Activated CD8-positive, alpha-beta memory T cell treated with anti-CD3 and anti-CD28 coated beads for 24 hours (primary cell): ENCODE data around the gene CTAGE8.
"Not testable (repeated sequence)": the region's sequence is repeated elsewhere in the genome, so short reads cannot be mapped to it uniquely, and the experiment has no call there.

Experiments used
- DNase-seq: peaks from one replicate; pipeline ENCODE4 v3.0.0-alpha.2; 2020

Gene CTAGE8

DNA sequence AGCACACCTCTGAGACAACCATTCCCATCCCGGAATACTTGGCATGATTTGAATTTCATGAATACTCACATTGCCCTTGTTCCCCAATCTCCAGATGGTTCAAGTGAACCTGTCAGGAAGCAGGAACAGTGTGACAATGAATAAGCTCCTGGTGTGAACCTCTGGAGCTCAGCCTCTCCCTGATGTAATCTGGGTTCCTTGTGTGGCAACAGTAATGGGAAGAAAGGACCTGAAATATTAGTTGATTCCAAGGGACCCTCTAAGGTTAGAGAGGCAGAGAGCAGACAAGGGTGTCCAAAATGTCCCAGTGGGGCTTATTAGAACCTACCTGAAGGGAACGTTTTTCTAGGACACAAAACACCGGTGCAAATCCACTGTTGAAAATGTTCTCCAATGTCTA is 13.0 kb downstream of the CTAGE8 start:
- DNase-seq: no peak

DNA sequence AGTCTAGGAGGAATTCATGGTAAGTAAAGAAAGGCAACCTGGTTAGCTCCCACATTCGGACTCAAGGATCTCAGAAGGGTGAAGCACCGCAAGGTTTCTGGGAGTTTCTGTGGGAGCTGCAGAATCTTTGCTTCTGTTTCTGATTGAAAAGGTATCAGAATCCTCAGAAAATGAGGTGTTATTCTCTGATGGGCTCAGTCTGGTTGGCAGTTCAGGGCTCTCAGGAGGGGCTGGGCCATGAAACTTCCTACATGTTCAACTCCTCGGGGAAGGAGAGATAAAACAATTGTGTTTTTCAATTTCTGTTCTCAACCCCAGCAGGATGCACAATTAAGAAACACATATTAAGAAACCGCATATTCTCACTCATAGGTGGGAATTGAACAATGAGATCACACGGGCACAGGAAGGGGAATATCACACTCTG is 13.6 kb downstream of the CTAGE8 start:
- DNase-seq: no peak

DNA sequence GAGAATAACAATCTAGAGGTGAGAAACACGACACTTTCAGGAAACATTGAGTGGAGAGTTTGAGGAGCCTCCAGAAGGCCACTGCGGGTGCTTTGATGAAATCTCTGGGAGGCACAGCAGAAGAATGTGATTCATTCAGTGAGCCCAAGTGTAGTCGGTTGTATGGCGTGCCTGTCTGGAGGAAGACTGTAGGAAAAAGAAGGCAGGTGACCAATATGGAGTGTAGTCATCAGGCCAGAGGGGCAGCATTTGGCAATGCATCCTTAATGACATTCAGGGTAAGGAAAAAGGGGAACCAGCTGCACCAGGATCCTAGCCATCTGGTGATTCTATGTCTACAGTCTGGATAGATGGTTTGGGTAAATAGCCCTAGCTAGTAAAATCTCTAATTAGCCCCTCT is 16.8 kb downstream of the CTAGE8 start:
- not testable (repeated sequence) for DNase-seq

DNA sequence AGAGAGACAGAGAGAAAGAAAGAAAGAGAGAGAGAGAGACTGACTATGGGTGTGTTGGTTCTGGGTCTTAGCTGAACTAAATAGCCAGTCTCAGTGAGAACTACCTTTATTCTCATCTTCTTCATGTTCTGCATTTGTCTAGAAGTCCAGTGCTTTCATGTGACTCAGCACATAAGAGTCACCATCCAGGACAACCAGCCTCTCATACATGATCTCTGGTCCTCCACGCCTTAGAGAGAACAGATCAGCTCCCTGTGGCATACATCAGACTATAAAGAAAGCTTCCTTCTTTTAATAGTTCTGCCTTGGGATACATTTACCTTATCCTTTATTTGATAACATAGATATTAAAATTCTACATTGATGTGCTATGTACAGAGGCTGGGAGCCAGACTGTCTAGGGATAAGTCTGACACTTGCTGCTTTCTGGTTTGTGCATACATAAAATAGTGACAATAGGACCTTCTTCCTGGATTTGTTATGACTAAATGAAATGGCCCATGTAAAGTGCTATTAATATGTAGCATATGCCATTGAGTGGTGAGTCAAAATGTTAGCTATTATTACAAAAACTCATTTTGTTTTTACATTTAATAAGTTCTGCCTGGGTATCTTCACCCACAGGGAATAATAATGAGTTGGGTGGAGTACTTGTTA is 21.3 kb downstream of the CTAGE8 start:
- DNase-seq: not testable (repeated sequence)

DNA sequence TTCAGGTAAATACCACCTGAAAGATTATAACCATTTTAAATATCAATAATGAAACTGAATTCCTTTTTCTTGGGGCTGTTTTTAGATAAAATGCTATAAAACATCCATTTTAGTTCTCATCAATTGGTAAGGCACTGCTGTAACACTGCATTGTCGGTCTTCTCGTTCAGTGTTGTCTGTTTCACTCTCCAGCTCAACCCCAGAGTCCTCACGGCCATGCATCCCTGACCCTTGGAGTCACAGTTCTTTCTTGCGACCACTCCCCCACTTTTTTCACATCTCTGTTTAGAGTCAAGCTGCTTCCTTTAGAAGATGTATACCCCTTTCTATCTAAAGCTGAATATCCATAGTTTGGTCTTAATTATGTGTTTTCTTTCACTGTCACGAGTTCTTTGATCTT is 22.1 kb downstream of the CTAGE8 start:
- not testable (repeated sequence) for DNase-seq

DNA sequence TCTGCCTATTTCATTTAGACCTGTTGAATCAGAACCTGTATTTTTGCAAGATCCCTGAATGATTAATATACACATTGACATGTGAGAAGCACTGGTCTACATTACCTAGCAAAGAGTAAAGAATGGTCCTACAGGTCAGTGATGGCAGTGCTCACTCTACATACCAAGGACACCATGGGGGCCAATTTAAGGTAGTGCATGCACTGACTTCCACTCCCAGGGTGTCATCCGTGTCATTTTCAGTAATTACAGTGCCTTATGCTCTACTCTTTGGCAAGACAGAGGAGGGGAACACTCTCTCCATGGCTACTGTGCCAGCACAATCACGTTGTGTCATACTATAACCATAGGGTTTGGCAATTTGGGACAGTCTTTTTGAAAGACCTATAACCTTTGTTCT is 23.7 kb downstream of the CTAGE8 start:
- not testable (repeated sequence) for DNase-seq

DNA sequence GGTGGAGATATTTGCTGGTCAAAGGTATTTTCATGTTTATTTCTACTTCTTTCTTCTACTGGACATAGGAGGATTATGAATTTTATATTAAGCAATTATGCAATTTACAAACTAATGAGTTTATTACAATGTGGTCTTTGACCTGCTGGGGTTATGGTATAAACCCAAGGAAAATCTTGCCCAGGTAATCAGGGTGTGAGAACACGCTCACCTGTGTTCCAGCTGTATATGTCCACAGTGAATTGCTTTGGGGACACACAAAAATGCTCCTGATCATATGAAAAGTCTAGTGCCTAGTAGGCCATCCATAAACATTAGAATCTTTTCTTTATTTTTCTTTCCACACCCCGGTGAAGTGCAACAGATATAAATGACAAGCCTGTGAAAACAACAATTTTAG is 29.7 kb downstream of the CTAGE8 start, which contains the start of gene OR2A42:
Gene OR2A42, minus strand, starts transcription at position 241 of the 400 bp plus-strand sequence. CDS start 6,762 bp downstream, outside the sequence.
- not testable (repeated sequence) for DNase-seq

DNA sequence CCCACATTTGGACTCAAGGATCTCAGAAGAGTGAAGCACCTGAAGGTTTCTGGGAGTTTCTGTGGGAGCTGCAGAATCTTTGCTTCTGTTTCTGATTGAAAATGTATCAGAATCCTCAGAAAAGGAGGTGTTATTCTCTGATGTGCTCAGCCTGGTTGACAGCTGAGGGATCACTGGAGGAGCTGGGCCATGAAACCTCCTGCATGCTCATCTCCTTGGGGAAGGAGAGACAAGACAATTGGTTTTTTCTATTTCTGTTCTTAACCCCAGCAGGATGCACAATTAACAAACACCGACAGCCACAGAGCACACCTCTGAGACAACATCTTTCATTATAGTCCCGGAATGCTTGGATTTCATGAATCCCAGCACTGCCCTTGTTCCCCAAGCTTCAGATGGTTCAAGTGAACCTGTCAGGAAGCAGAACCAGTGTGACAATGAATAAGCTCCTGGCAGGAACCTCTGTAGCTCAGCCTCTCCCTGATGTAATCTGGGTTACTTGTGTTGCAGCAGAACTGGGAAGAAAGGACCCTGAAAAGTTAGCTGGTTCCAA is 30.5 kb downstream of the CTAGE8 start:
- DNase-seq: not testable (repeated sequence)

DNA sequence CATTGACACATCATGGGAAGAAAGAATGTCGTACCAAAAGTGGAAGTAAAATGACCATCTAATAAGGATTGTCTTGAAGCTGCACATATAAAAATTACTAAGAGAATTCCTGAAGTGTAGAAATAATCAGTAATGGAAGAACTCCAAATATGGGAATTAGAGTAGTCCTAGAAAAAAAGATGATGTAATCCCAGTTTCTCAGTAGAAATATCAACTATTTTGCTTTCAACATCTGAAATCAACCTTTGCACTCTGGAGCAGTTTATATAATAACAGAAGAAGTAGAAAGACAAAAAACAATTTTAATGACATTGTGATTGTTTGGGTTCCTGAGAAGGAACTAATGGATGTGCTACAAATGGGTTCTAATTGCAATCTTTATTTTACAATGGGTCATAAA is 36.0 kb downstream of the CTAGE8 start:
- not testable (repeated sequence) for DNase-seq

DNA sequence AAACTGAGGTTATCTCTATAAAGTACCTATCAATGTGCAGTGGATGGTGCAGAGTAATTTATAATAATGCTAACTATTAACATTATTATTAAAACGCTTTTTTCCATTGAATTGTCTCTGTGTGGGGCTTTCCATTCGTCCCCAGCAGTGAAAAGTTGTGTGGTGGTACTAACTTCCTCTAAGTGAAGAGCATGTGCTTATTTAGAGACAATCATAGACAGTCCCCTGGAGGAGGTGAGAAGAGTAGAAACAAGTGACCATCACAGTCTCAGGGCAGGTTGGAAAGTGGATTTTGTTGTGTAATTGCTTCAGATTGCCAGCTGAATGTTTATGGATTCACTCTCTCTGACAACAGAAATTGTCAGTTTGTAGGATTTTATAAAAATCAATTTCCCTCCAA is 38.1 kb downstream of the CTAGE8 start:
- not testable (repeated sequence) for DNase-seq

DNA sequence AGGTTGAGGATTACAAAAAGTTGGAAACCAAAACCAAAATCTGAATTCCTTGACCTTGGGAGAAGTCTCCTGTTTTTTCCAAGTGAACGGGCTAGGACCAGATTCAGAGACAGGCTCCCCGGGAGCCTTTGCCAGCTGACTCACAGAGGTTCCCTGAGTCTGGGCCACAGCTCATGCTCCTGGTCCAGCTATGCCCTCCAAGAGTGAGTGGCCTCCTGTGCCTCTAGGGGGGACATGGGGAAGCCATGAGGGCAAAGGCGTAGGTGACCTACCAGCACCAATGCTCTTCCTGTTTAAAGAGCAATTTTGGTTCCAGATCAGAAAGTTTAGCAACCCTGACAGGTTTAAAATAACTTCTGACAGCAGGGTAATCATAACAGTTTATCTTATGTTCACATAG is 40.3 kb downstream of the CTAGE8 start:
- DNase-seq: not testable (repeated sequence)

DNA sequence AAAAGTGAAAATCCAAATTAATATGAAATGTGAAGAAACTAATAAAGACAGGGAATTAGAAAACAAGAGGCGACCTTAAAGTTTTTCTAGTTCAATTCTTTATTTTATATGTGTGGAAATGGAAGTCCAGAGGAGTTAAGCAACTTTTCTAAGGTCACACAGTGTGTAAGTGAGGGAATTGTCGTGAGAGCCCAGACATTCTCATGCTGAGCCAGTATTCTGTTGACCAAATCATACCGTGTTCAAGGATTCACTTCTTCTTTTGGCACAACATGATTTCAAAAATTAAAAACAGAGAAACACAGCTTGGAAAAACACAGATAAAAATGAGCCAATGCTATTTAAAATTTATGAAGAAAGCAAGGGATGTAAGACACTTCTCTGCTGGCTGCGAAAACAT is 42.2 kb downstream of the CTAGE8 start:
- not testable (repeated sequence) for DNase-seq

DNA sequence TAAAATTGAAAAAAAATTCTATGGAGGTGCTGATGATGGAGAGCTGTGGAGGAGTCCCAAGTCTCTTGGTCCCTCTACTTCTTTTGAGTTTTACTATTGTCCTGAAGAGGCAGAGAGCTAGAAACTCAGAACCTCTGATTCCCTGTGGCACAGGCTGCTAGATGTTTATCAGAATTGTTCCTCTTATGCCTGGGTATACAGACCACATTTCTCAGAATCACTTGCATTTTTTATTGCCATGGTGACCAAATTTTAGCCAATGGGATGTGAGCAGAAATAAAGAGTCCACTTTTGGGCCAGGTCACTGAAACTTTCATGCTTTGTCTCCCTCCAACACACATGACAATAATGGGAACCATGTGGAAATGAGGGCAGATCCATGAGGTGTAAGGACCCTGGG is 45.4 kb downstream of the CTAGE8 start:
- DNase-seq: not testable (repeated sequence)

DNA sequence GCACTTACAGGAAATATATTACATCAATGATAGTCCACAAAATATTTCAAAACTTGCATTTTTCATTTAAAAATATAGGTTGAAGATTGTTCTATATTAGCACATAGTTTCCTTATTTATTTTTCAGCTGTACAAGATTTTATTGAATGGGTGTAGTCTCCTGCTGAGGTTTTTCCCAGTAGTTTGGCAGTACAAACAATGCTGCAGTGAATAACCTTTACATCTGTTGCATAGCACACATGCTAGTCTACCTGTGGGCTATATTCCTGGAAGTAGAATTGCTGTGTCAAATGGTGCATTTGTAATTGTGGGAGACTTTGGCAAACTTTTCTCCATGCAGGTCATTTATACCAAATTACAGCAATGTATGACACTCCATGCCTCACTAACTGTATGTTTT is 48.6 kb downstream of the CTAGE8 start:
- DNase-seq: not testable (repeated sequence)

DNA sequence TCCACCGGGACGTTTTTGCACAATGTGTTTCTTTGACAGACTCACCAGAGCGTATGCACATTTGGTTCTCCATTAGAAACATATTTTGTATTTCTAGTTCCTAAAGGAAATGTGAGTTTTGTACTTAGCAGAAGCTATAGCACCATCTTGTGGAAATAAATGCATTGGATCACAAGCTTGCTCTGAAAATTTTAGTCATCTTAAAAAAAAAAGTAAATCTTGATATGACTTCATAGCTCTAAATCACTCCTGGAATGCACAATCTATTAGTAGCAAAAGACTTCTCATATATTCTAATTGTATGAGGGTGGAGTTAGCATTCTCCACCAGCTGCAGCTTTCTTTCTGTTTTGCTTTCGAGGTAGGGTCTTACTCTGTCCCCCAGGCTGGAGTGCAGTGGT is 49.9 kb downstream of the CTAGE8 start:
- DNase-seq: not testable (repeated sequence)

DNA sequence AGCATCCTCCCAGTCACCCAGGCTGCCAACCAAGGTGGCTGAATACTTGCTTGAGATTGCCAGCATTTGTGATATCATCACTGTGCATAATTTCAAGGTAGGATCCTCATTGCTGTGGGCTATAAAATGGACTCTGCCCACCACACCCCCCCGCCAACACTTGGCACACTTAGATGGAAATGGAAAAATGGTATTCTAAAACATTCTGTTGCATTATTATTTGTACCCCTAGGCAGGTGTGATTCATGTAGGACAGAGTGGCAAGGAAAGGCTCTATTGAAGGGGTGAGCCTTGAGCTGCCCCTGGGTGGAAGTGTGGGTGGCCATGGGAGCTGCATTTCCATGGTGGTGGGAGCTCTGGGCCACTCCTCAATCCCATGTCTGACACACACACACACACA is 50.5 kb downstream of the CTAGE8 start:
- DNase-seq: not testable (repeated sequence)

DNA sequence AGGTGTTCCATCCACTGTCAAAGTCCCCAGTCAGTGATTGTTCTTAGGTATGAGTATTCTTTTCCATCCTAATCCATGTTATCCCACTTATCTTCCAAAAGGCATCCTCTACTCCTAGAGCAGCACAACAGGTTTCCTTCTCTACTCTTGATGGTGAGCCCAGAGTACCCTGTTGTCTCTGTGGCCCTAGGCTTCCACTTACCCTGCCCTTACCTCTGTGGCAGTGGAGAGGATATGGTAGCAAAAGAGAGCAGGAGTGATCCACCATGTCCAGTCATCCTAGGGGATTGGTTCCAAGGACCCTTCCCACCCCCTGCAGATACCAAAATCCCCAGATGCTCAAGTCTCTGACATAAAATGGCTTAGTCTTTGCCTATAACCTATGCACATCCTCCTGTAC is 51.9 kb downstream of the CTAGE8 start:
- DNase-seq: not testable (repeated sequence)
